Measurements from ENCODE around the gene TAF3.
"Not testable (repeated sequence)": the region's sequence is repeated elsewhere in the genome, so short reads cannot be mapped to it uniquely, and the experiment has no call there.

TAF3 gene

GRCh38 chr10:7972367-7972766, 154.1 kb downstream of the TAF3 start:
- no peak for DNase-seq

GRCh38 chr10:7980196-7980595, 161.9 kb downstream of the TAF3 start:
- DNase-seq: no peak

GRCh38 chr10:7982727-7983126, 164.4 kb downstream of the TAF3 start:
- no peak for DNase-seq

GRCh38 chr10:7984325-7984724, 166.0 kb downstream of the TAF3 start:
- no peak for DNase-seq

GRCh38 chr10:7984896-7985295, 166.6 kb downstream of the TAF3 start:
- DNase-seq: no peak

- DNase-seq: no peak
These were observed 168.5 kb downstream of the TAF3 start for GRCh38 chr10:7986851-7987250.

GRCh38 chr10:7988989-7989388, 170.7 kb downstream of the TAF3 start:
- DNase-seq: no peak

- no peak for DNase-seq
These were observed 180.5 kb downstream of the TAF3 start for GRCh38 chr10:7998831-7999230.

- no peak for DNase-seq
These were observed 186.2 kb downstream of the TAF3 start for GRCh38 chr10:8004469-8005000.

GRCh38 chr10:8006274-8006999, 188.1 kb downstream of the TAF3 start:
- DNase-seq: no peak

GRCh38 chr10:8009031-8009430, 190.7 kb downstream of the TAF3 start:
- DNase-seq: no peak

- DNase-seq: no peak
These were observed 194.7 kb downstream of the TAF3 start for GRCh38 chr10:8013006-8013405.

- no peak for DNase-seq
These were observed 195.3 kb downstream of the TAF3 start for GRCh38 chr10:8013619-8014018.

- DNase-seq: no peak
These were observed 196.3 kb downstream of the TAF3 start for GRCh38 chr10:8014649-8015048.

GRCh38 chr10:8017277-8017676, 199.0 kb downstream of the TAF3 start:
- no peak for DNase-seq

GRCh38 chr10:8023321-8023720, 205.0 kb downstream of the TAF3 start:
- no peak for DNase-seq

- DNase-seq: no peak
These were observed 205.5 kb downstream of the TAF3 start for GRCh38 chr10:8023851-8024250.

GRCh38 chr10:8026349-8027259, 208.3 kb downstream of the TAF3 start:
- DNase-seq: no peak

GRCh38 chr10:8031211-8031610, 212.9 kb downstream of the TAF3 start:
- DNase-seq: not testable (repeated sequence)

GRCh38 chr10:8032558-8032957, 214.3 kb downstream of the TAF3 start:
- DNase-seq: no peak

GRCh38 chr10:8033812-8034465, 215.6 kb downstream of the TAF3 start:
- DNase-seq: no peak

GRCh38 chr10:8034466-8035005, 216.2 kb downstream of the TAF3 start:
- DNase-seq: no peak

- DNase-seq: no peak
These were observed 216.8 kb downstream of the TAF3 start for GRCh38 chr10:8035006-8035640.

Data from SHP77 treated with DMSO at 0.1 percent for 48 hours (cell line).